CD14-positive monocyte (primary cell): ENCODE measurements around the gene TGFBR3. TPM values are rescaled to one million over a fixed set of nuclear protein-coding genes. Genes with fewer than 3 reads are reported as not detected.

ENCODE experiments used
- DNase-seq, 3 donors: peaks; one replicate each; pipeline ENCODE4 v3.0.0-alpha.2; 2011 to 2022
- H2AFZ ChIP-seq: 2 replicates; pipeline ENCODE4 v1.6.0; 2012; ENCODE audit warnings: mild to moderate bottlenecking, low read depth, low read length, inconsistent platforms; ENCODE audit not compliant: insufficient read depth, poor library complexity, severe bottlenecking
- H3K27ac ChIP-seq, 2 donors: 1 replicate in 1 of 2; 2 replicates in 1 of 2; pipeline ENCODE4 v1.5.1; 2012 to 2013; ENCODE audit warnings: low read length in 2 of 2, control low read depth in 1 of 2, inconsistent platforms in 1 of 2, low read depth in 1 of 2, mild to moderate bottlenecking in 1 of 2
- H3K27me3 ChIP-seq, 2 donors: one replicate each; pipeline versions ENCODE4 v1.6.0 to v1.6.1; 2011 to 2013; ENCODE audit warnings: low read length in 2 of 2; ENCODE audit not compliant: control insufficient read depth in 2 of 2, insufficient read depth in 2 of 2
- H3K36me3 ChIP-seq, 2 donors: replicated peaks in 1 of 2; 1 replicate in 1 of 2; 2 replicates in 1 of 2; pipeline versions ENCODE4 v1.5.1 to v1.6.1; 2012 to 2013; ENCODE audit warnings: low read length in 2 of 2, control low read depth in 1 of 2, inconsistent platforms in 1 of 2, mild to moderate bottlenecking in 1 of 2; ENCODE audit not compliant: insufficient read depth in 2 of 2, control insufficient read depth in 1 of 2
- H3K4me1 ChIP-seq, 2 donors: 1 replicate in 1 of 2; 2 replicates in 1 of 2; pipeline versions ENCODE4 v1.5.1 to v1.6.1; 2012 to 2013; ENCODE audit warnings: low read length in 2 of 2, control low read depth in 1 of 2, inconsistent platforms in 1 of 2, mild to moderate bottlenecking in 1 of 2, moderate library complexity in 1 of 2; ENCODE audit not compliant: insufficient read depth in 2 of 2, control insufficient read depth in 1 of 2
- H3K4me2 ChIP-seq: replicated peaks from 2 replicates; pipeline ENCODE3; 2012; ENCODE audit warnings: low read length, moderate library complexity, mild to moderate bottlenecking; ENCODE audit not compliant: poor library complexity, severe bottlenecking; ENCODE audit errors: extremely low read depth
- H3K4me3 ChIP-seq, 3 experiments: fragments of 200-600 bp in 1 of 3; sonication (generic) in 1 of 3; replicated peaks in 1 of 3; 1 replicate in 2 of 3; 2 replicates in 1 of 3; pipeline ENCODE4 v1.5.1; 2011 to 2013; ENCODE audit warnings: low read length in 3 of 3, mild to moderate bottlenecking in 3 of 3, control low read depth in 2 of 3, low read depth in 2 of 3, inconsistent platforms in 1 of 3, moderate library complexity in 1 of 3
- H3K79me2 ChIP-seq: 2 replicates; pipeline ENCODE4 v1.6.0; 2012; ENCODE audit warnings: mild to moderate bottlenecking, control low read depth, inconsistent platforms, low read length, moderate library complexity; ENCODE audit not compliant: insufficient read depth
- H3K9ac ChIP-seq: 2 replicates; pipeline ENCODE4 v1.6.0; 2017; ENCODE audit warnings: low read length, mild to moderate bottlenecking; ENCODE audit not compliant: insufficient read depth, poor library complexity, severe bottlenecking
- H3K9me3 ChIP-seq, 2 donors: replicated peaks in 1 of 2; 1 replicate in 1 of 2; 2 replicates in 1 of 2; pipeline versions ENCODE4 v1.5.1 to v1.6.1; 2012 to 2013; ENCODE audit warnings: low read length in 2 of 2, control low read depth in 1 of 2; ENCODE audit not compliant: control insufficient read depth in 1 of 2, insufficient read depth in 1 of 2
- H4K20me1 ChIP-seq: 2 replicates; pipeline ENCODE4 v1.6.0; 2012; ENCODE audit warnings: mild to moderate bottlenecking, low read length, control low read depth, moderate library complexity; ENCODE audit not compliant: insufficient read depth
- H3K27ac Mint-ChIP-seq, 7 donors: one replicate each; pipeline ENCODE4 v1.8.0; 2020; ENCODE audit warnings: mild to moderate bottlenecking in 7 of 7, mixed read lengths in 7 of 7, moderate library complexity in 6 of 7, inconsistent platforms in 2 of 7
- H3K27me3 Mint-ChIP-seq, 3 donors: one replicate each; pipeline ENCODE4 v1.8.0; 2021 to 2022; ENCODE audit warnings: low read depth in 3 of 3, mild to moderate bottlenecking in 3 of 3, mixed read lengths in 3 of 3, moderate library complexity in 3 of 3, inconsistent platforms in 1 of 3
- H3K36me3 Mint-ChIP-seq, 2 donors: one replicate each; pipeline ENCODE4 v1.8.0; 2020; ENCODE audit warnings: mixed read lengths in 2 of 2, inconsistent platforms in 1 of 2, mild to moderate bottlenecking in 1 of 2
- H3K4me1 Mint-ChIP-seq: one replicate; pipeline ENCODE4 v1.8.0; 2020; ENCODE audit warnings: mild to moderate bottlenecking, mixed read lengths
- H3K4me3 Mint-ChIP-seq, 2 donors: one replicate each; pipeline ENCODE4 v1.8.0; 2020; ENCODE audit warnings: mild to moderate bottlenecking in 2 of 2, mixed read lengths in 2 of 2, moderate library complexity in 1 of 2
- H3K9me3 Mint-ChIP-seq, 7 donors: one replicate each; pipeline ENCODE4 v1.8.0; 2020 to 2022; ENCODE audit warnings: mixed read lengths in 7 of 7, mild to moderate bottlenecking in 6 of 7, moderate library complexity in 6 of 7, inconsistent platforms in 2 of 7
- WGBS: methylation state at CpG from one replicate; pipeline ENCODE4 v1.1.5; 2013; ENCODE audit warnings: missing lambda C conversion rate; ENCODE audit not compliant: insufficient coverage; 5-methylcytosine and 5-hydroxymethylcytosine counted together
- intact Hi-C, 2 donors: fragments of 100-400 bp; cut with micrococcal nuclease; formaldehyde crosslinking; loops; one replicate each; pipeline versions ENCODE4 v1.15.0 to v1.15.1; 2023
- polyA plus RNA-seq, 3 donors: library from polyadenylated mRNA; depleted of rRNA in 1 of 3; unstranded in 2 of 3; stranded (reverse) in 1 of 3; fragments of 300-500 nt in 2 of 3; fragments of >200 nt in 1 of 3; fragmentation: Illumina TruSeq in 2 of 3; gene quantifications; 1 replicate in 2 of 3; 2 replicates in 1 of 3; pipeline ENCODE4 v1.2.3, GENCODE V29; 2012 to 2021
- TF ChIP-seq, protein P1 (sequence below): fragments of 200-600 bp; IDR thresholded peaks from one replicate; pipeline ENCODE4 v1.8.0; 2022; ENCODE audit warnings: antibody characterized with exemption, mild to moderate bottlenecking

TGFBR3 gene
- polyA plus RNA-seq, 3 donors, result 0.09 to 0.28 (median 0.20) TPM

DNA sequence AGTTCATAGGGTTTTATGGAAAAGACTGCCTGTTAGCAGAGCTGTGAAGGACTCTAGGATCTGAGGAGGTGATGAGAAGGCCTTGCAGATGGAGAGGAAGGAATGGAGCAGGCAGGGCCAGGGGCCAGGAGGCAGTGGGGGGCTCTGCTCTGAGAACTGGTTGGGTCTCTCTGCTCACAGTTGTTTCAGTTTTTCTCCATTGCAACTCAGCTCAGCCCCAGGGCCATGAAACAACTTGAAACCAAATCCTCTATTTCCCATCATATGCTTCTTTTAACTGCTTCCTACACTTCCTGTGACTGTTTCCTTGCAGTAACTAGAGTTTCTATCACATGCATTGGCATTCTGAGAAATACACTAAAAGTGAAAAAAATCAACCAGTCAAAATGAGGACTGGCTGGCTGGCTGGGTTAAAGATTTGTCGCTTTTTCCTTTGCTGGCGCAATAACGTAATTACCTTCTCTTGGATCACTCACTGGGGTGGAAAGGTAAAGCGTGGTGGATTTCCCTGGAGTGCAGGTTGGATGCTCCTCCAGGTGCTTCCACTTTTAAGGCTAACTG lies 213.3 kb downstream of the TGFBR3 start:
- Mint-ChIP-seq H3K27me3 (peaks cover 0 to 2% (median 2%) of the 10 kb centered on the region in 3 donors), H3K27ac (no peak overlapping the region), H3K4me3 (no peak overlapping the region), H3K9me3 (peaks cover 2 to 19% (median 5%) of the 10 kb centered on the region in 7 donors), H3K4me1 (no peaks in the 10 kb centered on the region), H3K36me3 (no peaks in the 10 kb centered on the region)
- no peaks in the 10 kb centered on the region for H3K36me3 ChIP-seq
- H3K79me2 ChIP-seq, result no peaks in the 10 kb centered on the region
- no peak overlapping the region for H3K9ac ChIP-seq
- no peaks in the 10 kb centered on the region for H3K4me1 ChIP-seq
- no peak for DNase-seq
- H3K27ac ChIP-seq, result no peak overlapping the region
- H3K4me3 ChIP-seq, result no peak overlapping the region
- TF ChIP-seq, protein P1, sequence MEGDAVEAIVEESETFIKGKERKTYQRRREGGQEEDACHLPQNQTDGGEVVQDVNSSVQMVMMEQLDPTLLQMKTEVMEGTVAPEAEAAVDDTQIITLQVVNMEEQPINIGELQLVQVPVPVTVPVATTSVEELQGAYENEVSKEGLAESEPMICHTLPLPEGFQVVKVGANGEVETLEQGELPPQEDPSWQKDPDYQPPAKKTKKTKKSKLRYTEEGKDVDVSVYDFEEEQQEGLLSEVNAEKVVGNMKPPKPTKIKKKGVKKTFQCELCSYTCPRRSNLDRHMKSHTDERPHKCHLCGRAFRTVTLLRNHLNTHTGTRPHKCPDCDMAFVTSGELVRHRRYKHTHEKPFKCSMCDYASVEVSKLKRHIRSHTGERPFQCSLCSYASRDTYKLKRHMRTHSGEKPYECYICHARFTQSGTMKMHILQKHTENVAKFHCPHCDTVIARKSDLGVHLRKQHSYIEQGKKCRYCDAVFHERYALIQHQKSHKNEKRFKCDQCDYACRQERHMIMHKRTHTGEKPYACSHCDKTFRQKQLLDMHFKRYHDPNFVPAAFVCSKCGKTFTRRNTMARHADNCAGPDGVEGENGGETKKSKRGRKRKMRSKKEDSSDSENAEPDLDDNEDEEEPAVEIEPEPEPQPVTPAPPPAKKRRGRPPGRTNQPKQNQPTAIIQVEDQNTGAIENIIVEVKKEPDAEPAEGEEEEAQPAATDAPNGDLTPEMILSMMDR, result no peak
- WGBS, result 100% methylated on average over 1 of the region's 4 CpGs
- H2AFZ ChIP-seq, result no peak overlapping the region
- intact Hi-C loops, result no loop called here
- no peak overlapping the region for H3K4me2 ChIP-seq
- H4K20me1 ChIP-seq, result no peaks in the 10 kb centered on the region
- H3K27me3 ChIP-seq, result no peaks in the 10 kb centered on the region
- H3K9me3 ChIP-seq, result no peaks in the 10 kb centered on the region

DNA sequence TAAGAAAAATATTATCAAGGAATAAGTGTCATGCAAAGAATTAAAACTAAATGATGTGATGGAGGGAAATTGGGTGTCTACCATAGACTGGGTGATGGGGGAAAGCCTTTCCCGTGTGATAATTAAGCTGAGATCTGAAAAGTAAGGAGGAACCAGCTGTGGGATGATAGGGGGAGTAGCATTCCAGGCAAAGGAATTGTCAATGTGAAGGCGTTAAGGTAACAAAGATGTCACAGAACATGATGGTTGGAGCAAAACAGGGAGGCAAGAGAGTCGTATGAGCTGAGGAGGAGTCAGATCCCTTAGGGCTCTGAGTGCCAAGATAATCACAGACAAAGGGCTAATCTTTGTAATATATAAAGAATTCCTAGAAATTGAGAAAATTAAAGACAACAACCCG lies 215.2 kb downstream of the TGFBR3 start:
- Histone ChIP-seq H3K79me2 (no peaks in the 10 kb centered on the region), H3K9ac (no peak overlapping the region), H4K20me1 (no peaks in the 10 kb centered on the region), H3K27ac (no peak overlapping the region), H3K4me2 (no peak overlapping the region), H3K27me3 (no peaks in the 10 kb centered on the region), H2AFZ (no peak overlapping the region), H3K9me3 (no peaks in the 10 kb centered on the region), H3K4me1 (no peaks in the 10 kb centered on the region), H3K4me3 (no peak overlapping the region), H3K36me3 (no peaks in the 10 kb centered on the region)
- H3K27ac Mint-ChIP-seq, result no peak overlapping the region
- H3K4me3 Mint-ChIP-seq, result no peak overlapping the region
- H3K9me3 Mint-ChIP-seq, result peaks cover 2 to 14% (median 5%) of the 10 kb centered on the region in 7 donors
- WGBS, result 82% methylated on average over 2 of the region's 4 CpGs
- no peaks in the 10 kb centered on the region for H3K36me3 Mint-ChIP-seq
- H3K4me1 Mint-ChIP-seq, result no peaks in the 10 kb centered on the region
- TF ChIP-seq, protein P1, result no peak
- H3K27me3 Mint-ChIP-seq, result peaks cover 0 to 2% (median 2%) of the 10 kb centered on the region in 3 donors
- no peak for DNase-seq
- intact Hi-C loops, result no loop called here
